Astrocyte (in vitro differentiated cells and primary cell): Measurements from ENCODE around the gene UPF3A. TPM values are rescaled to one million over a fixed set of nuclear protein-coding genes. Genes with fewer than 3 reads are reported as not detected.

Source experiments
- DNase-seq: peaks from one replicate; pipeline ENCODE4 v3.0.0-alpha.2; 2010; ENCODE audit warnings: low read depth
- FAIRE-seq: peaks from 2 replicates; lab custom pipeline; 2011; peaks lifted over from hg19 to GRCh38; lab: Jason Lieb, UNC
- H2AFZ ChIP-seq: 2 replicates; pipeline ENCODE4 v1.6.0; 2012; ENCODE audit warnings: low read depth, low read length, inconsistent platforms
- H3K27ac ChIP-seq: 2 replicates; pipeline ENCODE4 v1.5.1; 2011; ENCODE audit warnings: low read depth, low read length, inconsistent platforms
- H3K27me3 ChIP-seq: 2 replicates; pipeline ENCODE4 v1.6.0; 2011; ENCODE audit warnings: low read length, inconsistent platforms; ENCODE audit not compliant: insufficient read depth
- H3K36me3 ChIP-seq: 2 replicates; pipeline ENCODE4 v1.5.1; 2011; ENCODE audit warnings: low read length, inconsistent platforms; ENCODE audit not compliant: insufficient read depth
- H3K4me1 ChIP-seq: 2 replicates; pipeline ENCODE4 v1.5.1; 2011; ENCODE audit warnings: low read length, inconsistent platforms; ENCODE audit not compliant: insufficient read depth
- H3K4me2 ChIP-seq: 2 replicates; pipeline ENCODE4 v1.6.0; 2012; ENCODE audit warnings: low read length, inconsistent platforms
- H3K4me3 ChIP-seq: 2 replicates; pipeline ENCODE4 v1.5.1; 2011; ENCODE audit warnings: low read depth, mild to moderate bottlenecking, low read length, inconsistent platforms; ENCODE audit not compliant: insufficient read depth
- H3K79me2 ChIP-seq: 2 replicates; pipeline ENCODE4 v1.6.0; 2012; ENCODE audit warnings: mild to moderate bottlenecking, low read length, inconsistent platforms; ENCODE audit not compliant: insufficient read depth
- H3K9ac ChIP-seq: 2 replicates; pipeline ENCODE4 v1.6.0; 2012; ENCODE audit warnings: mild to moderate bottlenecking, low read length, inconsistent platforms
- H3K9me3 ChIP-seq: 2 replicates; pipeline ENCODE4 v1.5.1; 2012; ENCODE audit warnings: low read depth, mild to moderate bottlenecking, low read length, inconsistent platforms; ENCODE audit not compliant: insufficient read depth
- H4K20me1 ChIP-seq: 2 replicates; pipeline ENCODE4 v1.6.0; 2012; ENCODE audit warnings: low read length, inconsistent platforms; ENCODE audit not compliant: insufficient read depth
- H3K27ac Mint-ChIP-seq: one replicate; pipeline ENCODE4 v1.8.0; 2021; ENCODE audit warnings: mild to moderate bottlenecking, mixed read lengths; ENCODE audit not compliant: unreplicated experiment
- H3K27me3 Mint-ChIP-seq: one replicate; pipeline ENCODE4 v1.8.0; 2021; ENCODE audit warnings: low read depth, mixed read lengths; ENCODE audit not compliant: unreplicated experiment
- H3K36me3 Mint-ChIP-seq: one replicate; pipeline ENCODE4 v1.8.0; 2021; ENCODE audit warnings: low read depth, mixed read lengths; ENCODE audit not compliant: unreplicated experiment
- H3K4me1 Mint-ChIP-seq: one replicate; pipeline ENCODE4 v1.8.0; 2021; ENCODE audit warnings: low read depth, mixed read lengths; ENCODE audit not compliant: unreplicated experiment
- H3K4me3 Mint-ChIP-seq: one replicate; pipeline ENCODE4 v1.8.0; 2021; ENCODE audit warnings: mild to moderate bottlenecking, moderate library complexity, mixed read lengths; ENCODE audit not compliant: unreplicated experiment
- H3K9me3 Mint-ChIP-seq: one replicate; pipeline ENCODE4 v1.8.0; 2021; ENCODE audit warnings: mild to moderate bottlenecking, mixed read lengths; ENCODE audit not compliant: unreplicated experiment
- EZH2 ChIP-seq: IDR thresholded peaks from 2 replicates; pipeline ENCODE4 v1.6.1; 2012; ENCODE audit warnings: mild to moderate bottlenecking, low read length, inconsistent platforms; ENCODE audit not compliant: insufficient read depth
- total RNA-seq: library from RNA; stranded (reverse); gene quantifications from 2 replicates; pipeline ENCODE4 v1.2.1, GENCODE V29; 2021
- TF ChIP-seq, protein P1 (sequence below): IDR thresholded peaks from 2 replicates; pipeline ENCODE4 v1.5.1; 2011; ENCODE audit warnings: low read depth, mild to moderate bottlenecking, inconsistent platforms, low read length, moderate library complexity; ENCODE audit not compliant: insufficient read depth

The UPF3A gene
- total RNA-seq, 1 donor from 2014 or later = 44.8 TPM

DNA sequence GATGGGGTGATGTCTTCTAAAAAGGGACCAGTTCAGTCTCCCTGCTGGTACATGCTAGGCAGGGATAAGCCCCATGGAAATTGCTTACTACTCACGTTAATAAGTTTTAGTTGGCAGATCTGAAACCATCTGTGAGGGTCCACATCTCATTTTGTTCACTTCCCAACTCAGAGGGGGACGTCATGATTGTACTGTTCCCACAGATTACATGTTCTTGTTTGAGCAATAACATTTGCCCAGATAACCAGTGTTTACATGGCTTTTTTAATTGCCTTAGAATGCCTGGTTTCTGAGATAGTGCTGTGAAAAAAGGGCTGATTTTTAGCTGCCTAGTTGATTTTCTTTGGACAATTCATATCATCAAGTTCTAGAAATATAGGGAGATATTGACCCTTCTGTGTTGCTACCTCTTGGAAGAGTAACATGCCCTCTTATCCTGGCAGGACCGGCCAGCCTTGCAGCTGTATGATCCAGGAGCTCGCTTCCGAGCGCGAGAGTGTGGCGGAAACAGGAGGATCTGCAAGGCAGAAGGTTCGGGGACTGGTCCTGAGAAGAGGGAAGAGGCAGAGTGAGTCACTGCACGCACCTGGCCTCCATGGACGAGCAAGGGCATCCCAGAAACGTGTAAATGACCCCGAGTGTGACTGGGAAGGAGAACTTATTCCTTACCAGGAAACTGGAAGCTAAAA is 23.1 kb downstream of the UPF3A start:
- H3K36me3 Mint-ChIP-seq = peaks cover 19% of the 10 kb centered on the region
- DNase-seq (no peak), FAIRE-seq (no peak)
- H3K4me1 Mint-ChIP-seq = no peaks in the 10 kb centered on the region
- no peaks in the 10 kb centered on the region for H3K9me3 Mint-ChIP-seq
- Histone ChIP-seq H3K4me1 (no peaks in the 10 kb centered on the region), H3K79me2 (peaks cover 3% of the 10 kb centered on the region), H3K36me3 (peaks cover 30% of the 10 kb centered on the region), H4K20me1 (no peaks in the 10 kb centered on the region), H3K27ac (no peak overlapping the region), H3K4me2 (no peak overlapping the region), H3K27me3 (no peaks in the 10 kb centered on the region), H2AFZ (no peak overlapping the region), H3K9me3 (no peaks in the 10 kb centered on the region), H3K9ac (no peak overlapping the region), H3K4me3 (no peak overlapping the region)
- no peaks in the 10 kb centered on the region for H3K27me3 Mint-ChIP-seq
- TF ChIP-seq, protein P1, sequence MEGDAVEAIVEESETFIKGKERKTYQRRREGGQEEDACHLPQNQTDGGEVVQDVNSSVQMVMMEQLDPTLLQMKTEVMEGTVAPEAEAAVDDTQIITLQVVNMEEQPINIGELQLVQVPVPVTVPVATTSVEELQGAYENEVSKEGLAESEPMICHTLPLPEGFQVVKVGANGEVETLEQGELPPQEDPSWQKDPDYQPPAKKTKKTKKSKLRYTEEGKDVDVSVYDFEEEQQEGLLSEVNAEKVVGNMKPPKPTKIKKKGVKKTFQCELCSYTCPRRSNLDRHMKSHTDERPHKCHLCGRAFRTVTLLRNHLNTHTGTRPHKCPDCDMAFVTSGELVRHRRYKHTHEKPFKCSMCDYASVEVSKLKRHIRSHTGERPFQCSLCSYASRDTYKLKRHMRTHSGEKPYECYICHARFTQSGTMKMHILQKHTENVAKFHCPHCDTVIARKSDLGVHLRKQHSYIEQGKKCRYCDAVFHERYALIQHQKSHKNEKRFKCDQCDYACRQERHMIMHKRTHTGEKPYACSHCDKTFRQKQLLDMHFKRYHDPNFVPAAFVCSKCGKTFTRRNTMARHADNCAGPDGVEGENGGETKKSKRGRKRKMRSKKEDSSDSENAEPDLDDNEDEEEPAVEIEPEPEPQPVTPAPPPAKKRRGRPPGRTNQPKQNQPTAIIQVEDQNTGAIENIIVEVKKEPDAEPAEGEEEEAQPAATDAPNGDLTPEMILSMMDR = no peak
- no peak for TF ChIP-seq EZH2
- H3K27ac Mint-ChIP-seq = no peak overlapping the region
- H3K4me3 Mint-ChIP-seq = no peak overlapping the region

DNA sequence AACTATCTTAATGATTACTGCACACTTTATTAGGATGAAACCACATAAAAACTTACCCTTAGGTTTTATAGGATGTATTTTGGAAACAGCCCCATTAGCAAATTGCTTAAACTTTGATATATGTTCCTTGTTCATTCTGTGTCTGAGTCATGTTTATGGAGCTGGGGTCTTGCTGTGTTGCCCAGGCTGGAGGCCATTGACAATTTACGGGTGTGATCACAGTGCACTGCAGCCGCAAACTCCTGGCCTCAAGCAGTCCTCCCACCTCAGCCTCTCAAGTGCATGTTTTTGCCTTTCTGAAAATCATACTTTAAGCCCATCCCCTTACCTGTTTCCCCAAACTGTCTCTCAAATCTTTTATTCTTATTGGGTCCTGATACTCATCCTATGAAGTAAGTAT is 27.7 kb downstream of the UPF3A start:
- no peak overlapping the region for H3K4me2 ChIP-seq
- H3K9me3 ChIP-seq = no peaks in the 10 kb centered on the region
- H3K79me2 ChIP-seq = no peaks in the 10 kb centered on the region
- peaks cover 14% of the 10 kb centered on the region for H3K36me3 Mint-ChIP-seq
- peaks cover 6% of the 10 kb centered on the region for H3K4me1 ChIP-seq
- H3K4me3 ChIP-seq = no peak overlapping the region
- H3K9me3 Mint-ChIP-seq = no peaks in the 10 kb centered on the region
- peaks cover 14% of the 10 kb centered on the region for H3K36me3 ChIP-seq
- H3K9ac ChIP-seq = no peak overlapping the region
- no peaks in the 10 kb centered on the region for H4K20me1 ChIP-seq
- no peaks in the 10 kb centered on the region for H3K27me3 Mint-ChIP-seq
- no peak for TF ChIP-seq EZH2
- TF ChIP-seq, protein P1 = no peak
- no peak for DNase-seq
- H3K4me1 Mint-ChIP-seq = peaks cover 7% of the 10 kb centered on the region
- H2AFZ ChIP-seq = no peak overlapping the region
- no peak overlapping the region for H3K27ac ChIP-seq
- H3K27me3 ChIP-seq = no peaks in the 10 kb centered on the region
- H3K4me3 Mint-ChIP-seq = no peak overlapping the region
- no peak for FAIRE-seq
- H3K27ac Mint-ChIP-seq = no peak overlapping the region

DNA sequence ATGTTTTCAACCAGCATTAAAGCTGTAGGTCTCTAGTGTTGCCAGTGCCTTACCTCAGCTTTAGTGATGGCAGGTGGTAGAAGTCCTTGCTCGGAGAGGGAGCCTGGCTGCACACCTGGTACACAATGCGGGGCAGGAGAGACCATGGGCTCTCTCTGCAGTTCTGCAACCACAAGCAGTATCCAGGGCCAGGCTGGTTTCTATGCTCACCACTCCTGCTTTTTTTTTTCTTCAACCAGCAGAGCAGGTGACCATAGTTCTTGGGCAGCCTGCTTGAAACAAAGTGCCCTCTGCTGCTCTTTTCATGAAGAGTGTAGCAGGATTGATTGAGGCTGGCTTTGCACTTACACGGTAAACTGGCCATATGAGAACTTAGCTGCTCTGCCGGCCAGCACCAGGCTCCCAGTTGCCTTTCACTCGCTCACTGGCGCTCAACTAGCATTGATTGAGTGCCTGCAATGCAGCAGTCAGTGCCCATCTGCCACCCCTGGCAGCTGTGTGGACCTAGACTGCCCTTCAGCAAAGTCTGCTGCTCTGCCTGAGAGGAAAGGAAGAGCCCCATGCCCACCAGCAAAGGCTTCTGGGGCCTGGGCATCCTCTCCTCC is 28.5 kb downstream of the UPF3A start:
- peaks cover 10% of the 10 kb centered on the region for H3K36me3 ChIP-seq
- Mint-ChIP-seq H3K4me3 (no peak overlapping the region), H3K9me3 (no peaks in the 10 kb centered on the region), H3K27ac (no peak overlapping the region), H3K27me3 (no peaks in the 10 kb centered on the region), H3K4me1 (peaks cover 7% of the 10 kb centered on the region), H3K36me3 (peaks cover 14% of the 10 kb centered on the region)
- H3K4me2 ChIP-seq = no peak overlapping the region
- H3K27me3 ChIP-seq = no peaks in the 10 kb centered on the region
- no peak for DNase-seq
- H3K4me1 ChIP-seq = peaks cover 6% of the 10 kb centered on the region
- H3K9ac ChIP-seq = no peak overlapping the region
- H3K27ac ChIP-seq = no peak overlapping the region
- no peak for TF ChIP-seq EZH2
- TF ChIP-seq, protein P1 = no peak
- FAIRE-seq = no peak
- peaks cover 4% of the 10 kb centered on the region for H4K20me1 ChIP-seq
- H2AFZ ChIP-seq = no peak overlapping the region
- H3K4me3 ChIP-seq = no peak overlapping the region
- peaks cover 5% of the 10 kb centered on the region for H3K79me2 ChIP-seq
- no peaks in the 10 kb centered on the region for H3K9me3 ChIP-seq
